Fibroblast of skin of scalp (primary cell): Measurements from ENCODE around the gene ASCL5.

Experiments
- DNase-seq: peaks from one replicate; pipeline ENCODE4 v3.0.0-alpha.2; 2013

The ASCL5 gene

GRCh38 chr1:201153474-201154388 is 26.7 kb upstream of the ASCL5 start:
- DNase-seq: no peak

GRCh38 chr1:201149400-201149799 is 22.4 kb upstream of the ASCL5 start:
- peak; percentile 41 for DNase-seq

- DNase-seq: no peak
Observed at GRCh38 chr1:201147396-201148015, 20.5 kb upstream of the ASCL5 start.

- no peak for DNase-seq
Observed at GRCh38 chr1:201146626-201147390, 19.8 kb upstream of the ASCL5 start.

GRCh38 chr1:201145816-201146215 is 18.8 kb upstream of the ASCL5 start:
- no peak for DNase-seq

- no peak for DNase-seq
Observed at GRCh38 chr1:201145132-201145531, 18.1 kb upstream of the ASCL5 start.

GRCh38 chr1:201144701-201145100 is 17.7 kb upstream of the ASCL5 start:
- no peak for DNase-seq

- DNase-seq: no peak
Observed at GRCh38 chr1:201143726-201144635, 17.0 kb upstream of the ASCL5 start.

GRCh38 chr1:201142849-201143725 is 16.1 kb upstream of the ASCL5 start:
- DNase-seq: no peak

- no peak for DNase-seq
Observed at GRCh38 chr1:201142011-201142848, 15.2 kb upstream of the ASCL5 start.

- DNase-seq: no peak
Observed at GRCh38 chr1:201141418-201141817, 14.4 kb upstream of the ASCL5 start.

- no peak for DNase-seq
Observed at GRCh38 chr1:201140941-201141260, 13.9 kb upstream of the ASCL5 start.

- no peak for DNase-seq
Observed at GRCh38 chr1:201140235-201140940, 13.4 kb upstream of the ASCL5 start.

- DNase-seq: no peak
Observed at GRCh38 chr1:201139756-201140155, 12.8 kb upstream of the ASCL5 start.

- no peak for DNase-seq
Observed at GRCh38 chr1:201139306-201139705, 12.3 kb upstream of the ASCL5 start.

GRCh38 chr1:201138311-201138840 is 11.4 kb upstream of the ASCL5 start:
- DNase-seq: no peak

- peak; percentile 93 for DNase-seq
Observed at GRCh38 chr1:201137579-201138310, 10.8 kb upstream of the ASCL5 start.

GRCh38 chr1:201137024-201137392 is 10.0 kb upstream of the ASCL5 start:
- DNase-seq: no peak
